CD8-positive, alpha-beta memory T cell (primary cell): ENCODE results near the gene DNAJC5G. TPM values are rescaled to one million over a fixed set of nuclear protein-coding genes. Genes with fewer than 3 reads are reported as not detected.
A peak's percentile ranks its signal among the peaks of the same experiment; 100 is the strongest.
"Not testable (repeated sequence)": the region's sequence is repeated elsewhere in the genome, so short reads cannot be mapped to it uniquely, and the experiment has no call there.

Experiments used
- CTCF ChIA-PET: fragments of 350-600 bp; sonication (Branson Sonifier 250); formaldehyde crosslinking; loops from one replicate; lab custom pipeline; 2021; ENCODE audit warnings: antibody characterized with exemption; lab: Charles Lee
- POLR2A ChIA-PET: fragments of 350-600 bp; sonication (Branson Sonifier 250); formaldehyde crosslinking; loops from one replicate; lab custom pipeline; 2021; ENCODE audit warnings: antibody characterized with exemption; lab: Charles Lee
- DNase-seq, 5 donors: peaks; one replicate each; pipeline versions ENCODE4 v3.0.0 to v3.0.0-alpha.2; 2020 to 2022; ENCODE audit warnings: mixed read lengths in 1 of 5
- H3K27ac ChIP-seq: one replicate; pipeline ENCODE4 v1.7.0; 2013; ENCODE audit warnings: low read depth, mild to moderate bottlenecking, low read length, moderate library complexity
- H3K27me3 ChIP-seq: 2 replicates; pipeline ENCODE4 v1.7.0; 2013; ENCODE audit warnings: low read length, mild to moderate bottlenecking; ENCODE audit not compliant: insufficient read depth, poor library complexity, severe bottlenecking
- H3K36me3 ChIP-seq: 2 replicates; pipeline ENCODE4 v1.7.0; 2013; ENCODE audit warnings: mild to moderate bottlenecking, low read length, moderate library complexity; ENCODE audit not compliant: insufficient read depth
- H3K4me1 ChIP-seq: 2 replicates; pipeline ENCODE4 v1.7.0; 2013; ENCODE audit warnings: mild to moderate bottlenecking, low read length, moderate library complexity; ENCODE audit not compliant: insufficient read depth
- H3K4me3 ChIP-seq: 2 replicates; pipeline ENCODE4 v1.7.0; 2013; ENCODE audit warnings: mild to moderate bottlenecking, low read length
- H3K9me3 ChIP-seq: 2 replicates; pipeline ENCODE4 v1.7.0; 2013; ENCODE audit warnings: mild to moderate bottlenecking, low read length
- H3K27ac Mint-ChIP-seq, 8 donors: one replicate each; pipeline ENCODE4 v1.8.0; 2020 to 2021; ENCODE audit warnings: mixed read lengths in 8 of 8, mild to moderate bottlenecking in 6 of 8, inconsistent platforms in 3 of 8, moderate library complexity in 3 of 8
- H3K27me3 Mint-ChIP-seq, 2 donors: one replicate each; pipeline ENCODE4 v1.8.0; 2020 to 2021; ENCODE audit warnings: mixed read lengths in 2 of 2, mild to moderate bottlenecking in 1 of 2, moderate library complexity in 1 of 2
- H3K36me3 Mint-ChIP-seq, 3 donors: one replicate each; pipeline ENCODE4 v1.8.0; 2020 to 2021; ENCODE audit warnings: mixed read lengths in 3 of 3, inconsistent platforms in 1 of 3, mild to moderate bottlenecking in 1 of 3
- H3K4me1 Mint-ChIP-seq, 3 donors: one replicate each; pipeline ENCODE4 v1.8.0; 2020 to 2021; ENCODE audit warnings: mixed read lengths in 3 of 3, inconsistent platforms in 1 of 3, mild to moderate bottlenecking in 1 of 3
- H3K4me3 Mint-ChIP-seq, 7 donors: one replicate each; pipeline ENCODE4 v1.8.0; 2020 to 2021; ENCODE audit warnings: mixed read lengths in 7 of 7, mild to moderate bottlenecking in 6 of 7, moderate library complexity in 4 of 7, inconsistent platforms in 2 of 7
- H3K9me3 Mint-ChIP-seq, 5 donors: one replicate each; pipeline ENCODE4 v1.8.0; 2020 to 2022; ENCODE audit warnings: mixed read lengths in 5 of 5, mild to moderate bottlenecking in 3 of 5, moderate library complexity in 2 of 5, inconsistent platforms in 1 of 5
- polyA plus RNA-seq: library from polyadenylated mRNA; unstranded; fragments of 300-500 nt; fragmentation: Illumina TruSeq; gene quantifications from one replicate; pipeline ENCODE4 v1.2.3, GENCODE V29; 2021
- total RNA-seq, 2 experiments: library from RNA; stranded (reverse); gene quantifications; one replicate each; pipeline ENCODE4 v1.2.3, GENCODE V29; 2021

The DNAJC5G gene
- total and polyA plus RNA-seq, 3 experiments from 2014 or later = not detected

DNA sequence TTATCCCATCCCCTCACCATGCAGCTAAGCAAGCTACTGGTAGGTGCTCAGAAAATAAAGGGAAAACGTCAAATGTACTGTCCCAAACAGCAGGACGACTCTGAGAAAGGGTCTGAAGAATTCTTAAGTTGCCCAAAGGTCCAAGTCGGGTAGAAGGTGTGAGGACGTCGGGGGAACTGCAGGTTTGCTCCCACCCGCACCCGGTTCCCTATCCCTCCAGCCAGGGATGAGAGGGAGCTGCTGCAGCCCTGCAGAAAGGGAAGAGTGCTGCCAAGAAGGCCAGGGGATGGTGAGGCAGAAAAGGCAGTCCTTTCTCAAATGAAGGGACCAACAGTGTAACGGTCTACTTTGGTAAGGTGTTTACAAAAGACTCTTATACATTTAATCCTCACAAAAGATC lies 39.9 kb downstream of the DNAJC5G start:
- Mint-ChIP-seq H3K27me3 (no peaks in the 10 kb centered on the region), H3K27ac (no peak overlapping the region), H3K36me3 (peaks cover 5 to 27% (median 7%) of the 10 kb centered on the region in 3 donors), H3K4me1 (peaks cover 0 to 1% (median 0%) of the 10 kb centered on the region in 3 donors), H3K4me3 (no peak overlapping the region), H3K9me3 (no peaks in the 10 kb centered on the region)
- CTCF ChIA-PET = interaction anchor here (3.3 kb wide), 1 partner anchor 11 kb away, joined by 16 read pairs; no protein-coding TSS in a partner anchor
- Histone ChIP-seq H3K9me3 (no peaks in the 10 kb centered on the region), H3K4me3 (no peak overlapping the region), H3K4me1 (no peaks in the 10 kb centered on the region), H3K27me3 (no peaks in the 10 kb centered on the region), H3K27ac (no peak overlapping the region), H3K36me3 (peaks cover 8% of the 10 kb centered on the region)
- POLR2A ChIA-PET = no interaction called here
- DNase-seq = no peak

DNA sequence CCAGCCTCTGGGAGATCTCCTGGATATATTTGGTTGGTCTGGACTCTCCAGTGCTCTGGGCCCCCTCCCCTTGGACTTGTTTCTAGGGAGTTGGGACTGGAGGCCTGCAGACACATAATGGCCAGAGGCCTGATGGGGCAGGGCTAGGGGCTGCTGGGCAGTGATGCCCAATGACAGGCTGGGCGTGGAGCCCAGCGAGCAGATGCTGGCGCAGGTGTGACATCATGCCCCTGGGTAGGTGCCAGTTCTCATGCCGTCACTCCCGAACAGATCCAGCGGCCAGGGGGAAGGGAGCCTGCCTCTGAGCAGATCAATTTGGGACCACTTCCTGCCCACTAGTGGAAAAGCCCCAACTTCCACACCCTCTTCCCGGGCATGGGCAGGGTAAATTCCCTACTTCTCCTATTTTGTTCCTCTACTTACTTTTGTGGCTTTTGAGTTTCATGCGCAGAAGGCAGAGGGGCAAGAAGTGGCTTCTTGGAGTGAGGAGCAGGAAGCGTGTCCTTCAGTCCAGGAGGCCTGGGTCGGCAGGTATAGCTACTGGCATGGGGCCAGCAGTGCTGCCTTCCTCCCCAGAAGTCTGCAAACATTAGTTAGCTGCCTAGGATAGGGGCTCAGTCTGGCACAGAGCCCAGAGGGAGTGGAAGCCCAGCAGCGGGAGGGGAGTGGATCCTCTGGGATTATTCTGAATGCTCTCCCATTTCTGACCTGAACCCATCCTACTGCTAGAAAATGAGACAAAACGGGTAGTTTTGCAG lies 41.6 kb downstream of the DNAJC5G start:
- H3K4me3 Mint-ChIP-seq = no peak overlapping the region
- no peak overlapping the region for H3K27ac Mint-ChIP-seq
- no peak overlapping the region for H3K4me3 ChIP-seq
- ChIA-PET CTCF (interaction anchor here (3.3 kb wide), 1 partner anchor 13 kb away, joined by 16 read pairs; no protein-coding TSS in a partner anchor), POLR2A (no interaction called here)
- H3K9me3 ChIP-seq = no peaks in the 10 kb centered on the region
- H3K36me3 ChIP-seq = peaks cover 3% of the 10 kb centered on the region
- H3K27ac ChIP-seq = no peak overlapping the region
- H3K27me3 ChIP-seq = no peaks in the 10 kb centered on the region
- H3K9me3 Mint-ChIP-seq = no peaks in the 10 kb centered on the region
- peaks cover 2% of the 10 kb centered on the region for H3K4me1 ChIP-seq
- H3K4me1 Mint-ChIP-seq = peaks cover 4 to 11% (median 6%) of the 10 kb centered on the region in 3 donors
- H3K36me3 Mint-ChIP-seq = peaks cover 5 to 25% (median 6%) of the 10 kb centered on the region in 3 donors
- no peak for DNase-seq
- no peaks in the 10 kb centered on the region for H3K27me3 Mint-ChIP-seq

DNA sequence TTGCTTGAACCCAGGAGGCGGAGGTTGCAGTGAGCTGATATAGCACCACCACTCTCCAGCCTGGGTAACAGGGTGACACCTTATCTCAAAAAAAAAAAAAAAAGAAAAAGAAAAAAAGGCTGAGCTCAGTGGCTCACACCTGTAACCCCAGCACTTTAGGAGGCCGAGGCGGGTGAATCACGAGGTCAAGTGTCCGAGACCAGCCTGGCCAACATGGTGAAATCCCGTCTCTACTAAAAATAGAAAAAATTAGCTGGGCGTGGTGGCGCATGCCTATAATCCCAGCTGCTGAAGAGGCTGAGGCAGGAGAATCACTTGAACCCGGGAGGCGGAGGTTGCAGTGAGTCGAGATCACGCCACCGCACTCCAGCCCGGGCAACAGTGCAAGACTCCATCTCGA lies 44.6 kb downstream of the DNAJC5G start:
- ChIA-PET POLR2A (interaction anchor here (0.7 kb wide), 2 partner anchors 351 to 1619 kb away, joined by 4 to 5 read pairs; no protein-coding TSS in a partner anchor), CTCF (interaction anchor here (5.9 kb wide), 1 partner anchor 16 kb away, joined by 27 read pairs; no protein-coding TSS in a partner anchor)
- not testable (repeated sequence) for H3K4me3 ChIP-seq, H3K4me3 Mint-ChIP-seq, H3K36me3 ChIP-seq, H3K27me3 ChIP-seq, H3K9me3 Mint-ChIP-seq, H3K27ac Mint-ChIP-seq, DNase-seq, H3K27ac ChIP-seq, H3K27me3 Mint-ChIP-seq, H3K9me3 ChIP-seq
- Mint-ChIP-seq H3K36me3 (peaks cover 0 to 27% (median 2%) of the 10 kb centered on the region in 3 donors), H3K4me1 (peaks cover 19 to 36% (median 21%) of the 10 kb centered on the region in 3 donors)
- H3K4me1 ChIP-seq = peaks cover 15% of the 10 kb centered on the region

DNA sequence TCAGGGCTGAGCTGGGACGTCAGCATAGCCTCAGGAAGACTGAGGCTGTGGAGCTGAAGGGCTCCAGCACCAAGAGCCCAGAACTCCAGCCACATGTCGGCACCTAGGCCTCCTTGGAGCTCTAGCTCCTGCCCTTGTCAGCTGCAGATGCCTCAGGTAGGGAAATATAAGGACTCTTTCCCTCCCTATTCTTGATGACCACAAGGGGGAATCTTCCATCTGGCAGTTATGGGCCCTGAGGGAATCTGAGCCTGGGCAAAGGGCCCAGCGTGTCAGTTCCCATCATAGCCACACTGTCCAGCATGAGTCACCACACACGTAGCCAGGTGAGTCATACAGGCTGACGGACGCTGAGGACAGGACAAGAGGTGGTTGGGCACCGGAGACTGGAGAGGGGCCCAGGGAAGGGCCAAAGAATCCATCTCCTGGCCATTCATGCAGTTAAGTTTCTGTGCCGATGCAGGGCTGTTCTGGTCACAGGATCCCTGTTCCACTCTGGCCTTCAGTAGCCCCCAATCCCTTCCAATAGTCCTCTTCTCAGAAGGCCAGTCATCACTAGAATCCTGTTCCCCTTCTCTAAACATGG lies 45.8 kb downstream of the DNAJC5G start:
- Histone ChIP-seq H3K27me3 (no peaks in the 10 kb centered on the region), H3K27ac (no peak overlapping the region), H3K9me3 (no peaks in the 10 kb centered on the region), H3K4me3 (no peak overlapping the region), H3K36me3 (no peaks in the 10 kb centered on the region), H3K4me1 (peaks cover 15% of the 10 kb centered on the region)
- Mint-ChIP-seq H3K27ac (peak overlapping the region in 2 of 8 donors; percentile 42 to 94), H3K4me1 (peaks cover 19 to 36% (median 21%) of the 10 kb centered on the region in 3 donors), H3K4me3 (peak overlapping the region in 3 of 7 donors; percentile 32 to 97 (median 44)), H3K36me3 (peaks cover 0 to 30% (median 6%) of the 10 kb centered on the region in 3 donors), H3K9me3 (no peaks in the 10 kb centered on the region), H3K27me3 (no peaks in the 10 kb centered on the region)
- ChIA-PET CTCF (interaction anchor here (0.6 to 5.9 kb wide), 4 partner anchors 17 to 363 kb away, joined by 3 to 27 read pairs (median 5); partner anchors contain the start of genes EIF2B4 and SNX17), POLR2A (no interaction called here)
- no peak for DNase-seq

DNA sequence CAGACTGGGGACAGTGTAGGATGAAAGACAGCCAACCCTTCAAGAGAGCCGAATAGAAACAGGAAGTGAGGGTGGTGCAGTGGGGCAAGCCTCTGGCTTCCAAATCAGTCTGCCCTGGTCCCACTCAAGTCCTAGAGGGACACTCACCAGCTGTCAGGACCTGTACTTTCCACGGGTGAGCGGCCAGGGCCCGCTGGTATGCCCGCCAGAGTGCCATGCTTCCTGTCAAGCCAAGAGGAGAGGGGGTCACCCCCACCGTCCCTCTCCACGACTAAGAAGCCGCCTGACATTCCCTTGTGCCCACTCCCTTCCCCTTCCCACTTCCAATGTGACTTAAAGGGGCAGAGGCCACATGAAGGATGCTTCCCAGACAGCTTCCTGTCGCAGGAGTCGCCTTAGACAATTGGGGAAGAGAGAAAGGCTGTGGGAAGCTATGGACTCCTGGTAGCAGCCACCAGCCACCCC lies 47.1 kb downstream of the DNAJC5G start:
- Mint-ChIP-seq H3K27ac (peak overlapping the region; percentile 94 to 100 (median 99)), H3K4me1 (peaks cover 19 to 36% (median 21%) of the 10 kb centered on the region in 3 donors), H3K36me3 (peaks cover 0 to 33% (median 11%) of the 10 kb centered on the region in 3 donors), H3K4me3 (peak overlapping the region; percentile 91 to 99 (median 97)), H3K27me3 (no peaks in the 10 kb centered on the region), H3K9me3 (no peaks in the 10 kb centered on the region)
- ChIA-PET CTCF (interaction anchor here (0.9 to 5.9 kb wide), 3 partner anchors 19 to 48 kb away, joined by 4 to 27 read pairs (median 7); partner anchors contain the start of genes EIF2B4 and SNX17), POLR2A (interaction anchor here (0.5 to 1.2 kb wide), 3 partner anchors 13 to 1444 kb away, joined by 3 to 6 read pairs (median 4); partner anchors contain the start of genes ASXL2 and PPM1G)
- Histone ChIP-seq H3K4me3 (peak overlapping the region; percentile 87), H3K27ac (peak overlapping the region; percentile 89), H3K36me3 (no peaks in the 10 kb centered on the region), H3K9me3 (no peaks in the 10 kb centered on the region), H3K27me3 (no peaks in the 10 kb centered on the region), H3K4me1 (peaks cover 15% of the 10 kb centered on the region)
- DNase-seq = peak in 2 of 5 donors; percentile 5 to 19

GRCh38 chr2:27322766-27323595 lies 47.7 kb downstream of the DNAJC5G start, which contains the start of gene MPV17:
TSS of gene MPV17 (minus strand) at chr2:27323097. CDS start at chr2:27322517, 580 bp downstream.
- DNase-seq = peak; percentile 78 to 91 (median 80)
- Mint-ChIP-seq H3K9me3 (no peaks in the 10 kb centered on the region), H3K36me3 (peaks cover 0 to 33% (median 13%) of the 10 kb centered on the region in 3 donors), H3K4me3 (peak within 1 kb of the TSS; percentile 91 to 99 (median 97)), H3K27me3 (no peaks in the 10 kb centered on the region), H3K27ac (peak within 1 kb of the TSS; percentile 94 to 100 (median 99)), H3K4me1 (peaks cover 19 to 36% (median 21%) of the 10 kb centered on the region in 3 donors)
- ChIA-PET POLR2A (interaction anchor here (1.0 to 1.2 kb wide), 2 partner anchors 86 to 1445 kb away, joined by 3 to 4 read pairs; partner anchors contain the start of genes ASXL2 and PPM1G), CTCF (interaction anchor here (0.9 to 5.9 kb wide), 4 partner anchors 19 to 106 kb away, joined by 3 to 27 read pairs (median 6); partner anchors contain the start of genes EIF2B4, NRBP1 and SNX17)
- no peaks in the 10 kb centered on the region for H3K9me3 ChIP-seq
- peaks cover 15% of the 10 kb centered on the region for H3K4me1 ChIP-seq
- H3K4me3 ChIP-seq = peak within 1 kb of the TSS; percentile 87
- H3K36me3 ChIP-seq = peaks cover 3% of the 10 kb centered on the region
- no peaks in the 10 kb centered on the region for H3K27me3 ChIP-seq
- peak within 1 kb of the TSS; percentile 89 for H3K27ac ChIP-seq
